Loucy (cell line): Measurements from ENCODE around the gene RPP21.

Experiments
- H2AFZ ChIP-seq: fragments of 200-600 bp; sonication (generic); 2 replicates; pipeline ENCODE4 v1.6.0; 2016; ENCODE audit warnings: antibody characterized with exemption, mild to moderate bottlenecking, low read length, moderate library complexity
- H3F3A ChIP-seq: fragments of 200-600 bp; 2 replicates; pipeline ENCODE4 v1.6.0; 2016; ENCODE audit warnings: antibody characterized with exemption, low read depth, mild to moderate bottlenecking
- H3K27me3 ChIP-seq: fragments of 200-600 bp; sonication (generic); 2 replicates; pipeline ENCODE4 v1.6.1; 2014; ENCODE audit warnings: low read length, mild to moderate bottlenecking; ENCODE audit not compliant: insufficient read depth, poor library complexity, severe bottlenecking
- H3K36me3 ChIP-seq: fragments of 200-600 bp; sonication (generic); 2 replicates; pipeline ENCODE4 v1.6.1; 2016; ENCODE audit warnings: low read length; ENCODE audit not compliant: insufficient read depth
- H3K4me1 ChIP-seq: fragments of 200-600 bp; sonication (generic); 2 replicates; pipeline ENCODE4 v1.5.1; 2014; ENCODE audit warnings: low read length, mild to moderate bottlenecking; ENCODE audit not compliant: insufficient read depth, poor library complexity, severe bottlenecking
- H3K4me2 ChIP-seq: fragments of 200-600 bp; sonication (generic); 2 replicates; pipeline ENCODE4 v1.6.0; 2014; ENCODE audit warnings: antibody characterized with exemption, low read length, low read depth, mild to moderate bottlenecking; ENCODE audit not compliant: poor library complexity, severe bottlenecking
- H3K4me3 ChIP-seq: fragments of 200-600 bp; sonication (generic); 2 replicates; pipeline ENCODE4 v1.5.1; 2014; ENCODE audit warnings: low read length, mild to moderate bottlenecking, mixed read lengths; ENCODE audit not compliant: poor library complexity, severe bottlenecking
- H3K79me2 ChIP-seq: fragments of 200-600 bp; sonication (generic); 2 replicates; pipeline ENCODE4 v1.6.1; 2014; ENCODE audit warnings: low read length; ENCODE audit not compliant: insufficient read depth
- H3K9ac ChIP-seq: fragments of 200-600 bp; sonication (generic); 2 replicates; pipeline ENCODE4 v1.6.0; 2014; ENCODE audit warnings: mild to moderate bottlenecking, low read depth, low read length, moderate library complexity; ENCODE audit not compliant: poor library complexity, severe bottlenecking
- H3K9me2 ChIP-seq: fragments of 200-600 bp; sonication (generic); replicated peaks from 2 replicates; pipeline ENCODE4 v1.6.1; 2016; ENCODE audit warnings: low read depth, low read length, mixed read lengths
- H3K9me3 ChIP-seq: fragments of 200-600 bp; sonication (generic); 2 replicates; pipeline ENCODE4 v1.6.1; 2014; ENCODE audit warnings: mild to moderate bottlenecking, antibody characterized with exemption, low read length, low read depth; ENCODE audit not compliant: insufficient read depth
- H4K20me1 ChIP-seq: fragments of 200-600 bp; sonication (generic); 2 replicates; pipeline ENCODE4 v1.6.0; 2014; ENCODE audit warnings: antibody characterized with exemption, low read length, mild to moderate bottlenecking; ENCODE audit not compliant: insufficient read depth, poor library complexity, severe bottlenecking
- CTCF ChIP-seq: fragments of 200-600 bp; sonication (generic); conservative IDR thresholded peaks from 2 replicates; pipeline ENCODE4 v1.5.1; 2014; ENCODE audit warnings: mild to moderate bottlenecking, antibody characterized with exemption, low read length
- EZH2phosphoT487 ChIP-seq: fragments of 200-600 bp; IDR thresholded peaks from 2 replicates; pipeline ENCODE4 v1.6.1; 2018; ENCODE audit warnings: antibody characterized with exemption, mild to moderate bottlenecking, moderate library complexity, borderline replicate concordance

The RPP21 gene

GRCh38 chr6:30311101-30311500 is 33.9 kb upstream of the RPP21 start:
- no peak overlapping the region for H2AFZ ChIP-seq
- no peaks in the 10 kb centered on the region for H3K27me3 ChIP-seq
- H3K9me2 ChIP-seq, result no peaks in the 10 kb centered on the region
- no peaks in the 10 kb centered on the region for H3K4me1 ChIP-seq
- no peak overlapping the region for H3K4me3 ChIP-seq
- H3K9me3 ChIP-seq, result no peaks in the 10 kb centered on the region
- H3K79me2 ChIP-seq, result peaks cover 84% of the 10 kb centered on the region
- H3K36me3 ChIP-seq, result peaks cover 34% of the 10 kb centered on the region; the same call in 1 of the 2 replicates
- TF ChIP-seq EZH2phosphoT487 (no peak), CTCF (no peak)
- no peaks in the 10 kb centered on the region for H3F3A ChIP-seq
- H3K4me2 ChIP-seq, result no peak overlapping the region
- peaks cover 68% of the 10 kb centered on the region for H4K20me1 ChIP-seq
- H3K9ac ChIP-seq, result no peak overlapping the region

- no peak overlapping the region for H3K9ac ChIP-seq
- no peaks in the 10 kb centered on the region for H3K9me2 ChIP-seq
- H3K27me3 ChIP-seq, result no peaks in the 10 kb centered on the region
- no peak overlapping the region for H3K4me2 ChIP-seq
- H3K9me3 ChIP-seq, result no peaks in the 10 kb centered on the region
- peaks cover 69% of the 10 kb centered on the region for H4K20me1 ChIP-seq
- H3K4me1 ChIP-seq, result no peaks in the 10 kb centered on the region
- peaks cover 84% of the 10 kb centered on the region for H3K79me2 ChIP-seq
- TF ChIP-seq CTCF, result no peak
- no peak for TF ChIP-seq EZH2phosphoT487
- H3K36me3 ChIP-seq, result peaks cover 37% of the 10 kb centered on the region; the same call in 1 of the 2 replicates
- no peak overlapping the region for H3K4me3 ChIP-seq
- H3F3A ChIP-seq, result no peaks in the 10 kb centered on the region
- H2AFZ ChIP-seq, result no peak overlapping the region
Observed at GRCh38 chr6:30311671-30312070, 33.3 kb upstream of the RPP21 start.

- peaks cover 37% of the 10 kb centered on the region; the same call in 1 of the 2 replicates for H3K36me3 ChIP-seq
- TF ChIP-seq EZH2phosphoT487 (no peak), CTCF (no peak)
- no peaks in the 10 kb centered on the region for H3K27me3 ChIP-seq
- no peaks in the 10 kb centered on the region for H3F3A ChIP-seq
- no peak overlapping the region for H2AFZ ChIP-seq
- H4K20me1 ChIP-seq, result peaks cover 70% of the 10 kb centered on the region
- no peaks in the 10 kb centered on the region for H3K9me2 ChIP-seq
- H3K79me2 ChIP-seq, result peaks cover 84% of the 10 kb centered on the region
- no peak overlapping the region for H3K4me3 ChIP-seq
- peaks cover 2% of the 10 kb centered on the region for H3K4me1 ChIP-seq
- H3K9me3 ChIP-seq, result no peaks in the 10 kb centered on the region
- H3K4me2 ChIP-seq, result no peak overlapping the region
- H3K9ac ChIP-seq, result no peak overlapping the region
Observed at GRCh38 chr6:30312266-30312665, 32.7 kb upstream of the RPP21 start.
